H9 (cell line): ENCODE results near the gene IL1RL1. TPM values are rescaled to one million over a fixed set of nuclear protein-coding genes. Genes with fewer than 3 reads are reported as not detected.

ENCODE experiments used
- DNase-seq: peaks from one replicate; pipeline ENCODE4 v3.0.0-alpha.2; 2017
- H2AFZ ChIP-seq: one replicate; pipeline ENCODE4 v1.6.1; 2013; ENCODE audit warnings: mild to moderate bottlenecking, low read length, control low read depth, moderate library complexity
- H2AK5ac ChIP-seq: 2 replicates; pipeline ENCODE4 v1.6.1; 2013; ENCODE audit warnings: low read length, control low read depth, mixed read lengths; ENCODE audit not compliant: insufficient read length
- H2BK120ac ChIP-seq: one replicate; pipeline ENCODE4 v1.6.1; 2013; ENCODE audit warnings: low read depth, mild to moderate bottlenecking, low read length, control low read depth, inconsistent platforms; ENCODE audit not compliant: poor library complexity, severe bottlenecking
- H2BK12ac ChIP-seq: 2 replicates; pipeline ENCODE4 v1.6.1; 2013; ENCODE audit warnings: low read length, control low read depth, mixed read lengths, low read depth; ENCODE audit not compliant: insufficient read length
- H2BK15ac ChIP-seq: 2 replicates; pipeline ENCODE4 v1.6.1; 2013; ENCODE audit warnings: low read depth, low read length, control low read depth
- H2BK20ac ChIP-seq: one replicate; pipeline ENCODE4 v1.6.1; 2013; ENCODE audit warnings: low read depth, mild to moderate bottlenecking, low read length, control low read depth, inconsistent platforms; ENCODE audit not compliant: poor library complexity, severe bottlenecking
- H2BK5ac ChIP-seq: 2 replicates; pipeline ENCODE4 v1.6.1; 2013; ENCODE audit warnings: low read length, control low read depth, mixed read lengths; ENCODE audit not compliant: insufficient read length
- H3K14ac ChIP-seq: 2 replicates; pipeline ENCODE4 v1.6.1; 2013; ENCODE audit warnings: low read length, control low read depth; ENCODE audit not compliant: insufficient read depth
- H3K18ac ChIP-seq: 2 replicates; pipeline ENCODE4 v1.6.1; 2013; ENCODE audit warnings: low read depth, mild to moderate bottlenecking, mixed read lengths, low read length, control low read depth; ENCODE audit not compliant: insufficient read length
- H3K23ac ChIP-seq: 2 replicates; pipeline ENCODE4 v1.6.1; 2013; ENCODE audit warnings: low read length, control low read depth, mixed read lengths, low read depth; ENCODE audit not compliant: insufficient read length
- H3K23me2 ChIP-seq: 2 replicates; pipeline ENCODE4 v1.6.1; 2013; ENCODE audit warnings: low read depth, mild to moderate bottlenecking, mixed read lengths, low read length, control low read depth; ENCODE audit not compliant: insufficient read length, poor library complexity, severe bottlenecking
- H3K27ac ChIP-seq: 2 replicates; pipeline ENCODE4 v1.5.1; 2013; ENCODE audit warnings: low read length, control low read depth, mixed read lengths, low read depth; ENCODE audit not compliant: insufficient read length
- H3K27me3 ChIP-seq: 2 replicates; pipeline ENCODE4 v1.6.1; 2013; ENCODE audit warnings: low read length, control low read depth, inconsistent platforms; ENCODE audit not compliant: insufficient read depth
- H3K4ac ChIP-seq: 2 replicates; pipeline ENCODE4 v1.6.1; 2013; ENCODE audit warnings: low read depth, mild to moderate bottlenecking, control low read depth, inconsistent platforms, low read length, moderate library complexity
- H3K4me1 ChIP-seq: 2 replicates; pipeline ENCODE4 v1.6.1; 2013; ENCODE audit warnings: low read length, control low read depth, inconsistent platforms; ENCODE audit not compliant: insufficient read depth
- H3K4me2 ChIP-seq: 2 replicates; pipeline ENCODE4 v1.6.1; 2013; ENCODE audit warnings: low read length, control low read depth, mixed read lengths; ENCODE audit not compliant: insufficient read length, insufficient read depth
- H3K56ac ChIP-seq: 2 replicates; pipeline ENCODE4 v1.6.1; 2013; ENCODE audit warnings: low read depth, mild to moderate bottlenecking, mixed read lengths, low read length, control low read depth; ENCODE audit not compliant: insufficient read length
- H3K79me1 ChIP-seq: 2 replicates; pipeline ENCODE4 v1.6.1; 2013; ENCODE audit warnings: low read depth, mild to moderate bottlenecking, moderate library complexity, low read length, control low read depth, inconsistent platforms; ENCODE audit not compliant: insufficient read depth, poor library complexity, severe bottlenecking
- H3K79me2 ChIP-seq: 2 replicates; pipeline ENCODE4 v1.6.1; 2013; ENCODE audit warnings: low read length, control low read depth, inconsistent platforms; ENCODE audit not compliant: insufficient read depth
- H3K9ac ChIP-seq: 2 replicates; pipeline ENCODE4 v1.6.1; 2013; ENCODE audit warnings: low read length, control low read depth, mixed read lengths; ENCODE audit not compliant: insufficient read length; ENCODE audit errors: extremely low read depth
- H3K9me3 ChIP-seq: one replicate; pipeline ENCODE4 v1.6.1; 2013; ENCODE audit warnings: low read depth, low read length, inconsistent platforms; ENCODE audit not compliant: control insufficient read depth
- H3T11ph ChIP-seq: one replicate; pipeline ENCODE4 v1.6.1; 2013; ENCODE audit warnings: mild to moderate bottlenecking, low read length, control low read depth, inconsistent platforms
- H4K20me1 ChIP-seq: one replicate; pipeline ENCODE4 v1.6.1; 2013; ENCODE audit not compliant: control insufficient read depth, insufficient read length, insufficient read depth
- H4K5ac ChIP-seq: 2 replicates; pipeline ENCODE4 v1.6.1; 2013; ENCODE audit warnings: low read depth, mild to moderate bottlenecking, mixed read lengths, low read length, control low read depth; ENCODE audit not compliant: insufficient read length
- H4K8ac ChIP-seq: replicated peaks from 2 replicates; pipeline ENCODE4 v1.6.1; 2013; ENCODE audit warnings: low read length, control low read depth, mixed read lengths, low read depth; ENCODE audit not compliant: insufficient read length
- H4K91ac ChIP-seq: 2 replicates; pipeline ENCODE4 v1.6.1; 2013; ENCODE audit warnings: low read depth, mild to moderate bottlenecking, moderate library complexity, mixed read lengths, low read length, control low read depth; ENCODE audit not compliant: insufficient read length
- H3K27ac Mint-ChIP-seq, 3 experiments: 2 replicates in 2 of 3; 3 replicates in 1 of 3; pipeline ENCODE4 v1.8.0; 2020 to 2021; ENCODE audit warnings: mixed read lengths in 3 of 3, mild to moderate bottlenecking in 1 of 3, moderate library complexity in 1 of 3
- H3K27me3 Mint-ChIP-seq: 2 replicates; pipeline ENCODE4 v1.8.0; 2021; ENCODE audit warnings: low read depth, mild to moderate bottlenecking, moderate library complexity, mixed read lengths
- H3K36me3 Mint-ChIP-seq, 3 experiments: 2 replicates in 2 of 3; 3 replicates in 1 of 3; pipeline ENCODE4 v1.8.0; 2020 to 2021; ENCODE audit warnings: low read depth in 3 of 3, mixed read lengths in 3 of 3; ENCODE audit not compliant: insufficient read depth in 1 of 3
- H3K4me1 Mint-ChIP-seq, 2 experiments: 2 replicates each; pipeline ENCODE4 v1.8.0; 2020; ENCODE audit warnings: mixed read lengths in 2 of 2
- H3K4me3 Mint-ChIP-seq, 2 experiments: 2 replicates in 1 of 2; 3 replicates in 1 of 2; pipeline ENCODE4 v1.8.0; 2020 to 2021; ENCODE audit warnings: mild to moderate bottlenecking in 2 of 2, mixed read lengths in 2 of 2, moderate library complexity in 1 of 2
- H3K9me3 Mint-ChIP-seq, 2 experiments: 2 replicates in 1 of 2; 3 replicates in 1 of 2; pipeline ENCODE4 v1.8.0; 2020; ENCODE audit warnings: mild to moderate bottlenecking in 2 of 2, mixed read lengths in 2 of 2, moderate library complexity in 1 of 2
- CTCF ChIP-seq: fragments of 200-600 bp; sonication (generic); conservative IDR thresholded peaks from 3 replicates; pipeline ENCODE4 v1.8.0; 2021; ENCODE audit warnings: antibody characterized with exemption, mild to moderate bottlenecking
- WGBS: extraction: QIAGEN DNeasy Blood & Tissue Kit; methylation state at CpG from one replicate; pipeline ENCODE4 v1.1.7; 2013; ENCODE audit warnings: missing lambda C conversion rate, low lambda C conversion rate, mixed read lengths; ENCODE audit not compliant: insufficient read length; ENCODE audit errors: extremely low coverage; 5-methylcytosine and 5-hydroxymethylcytosine counted together
- total RNA-seq: library from RNA; stranded (reverse); gene quantifications from 2 replicates; pipeline ENCODE4 v1.2.1, GENCODE V29; 2021

IL1RL1 gene
- total RNA-seq, 1 experiment from 2014 or later, result not detected

- no peak overlapping the region for H4K5ac ChIP-seq
- H3K27ac Mint-ChIP-seq, result no peak overlapping the region
- no peak overlapping the region for H2BK15ac ChIP-seq
- no peak overlapping the region for H2BK5ac ChIP-seq
- no peak overlapping the region for H2BK120ac ChIP-seq
- no peaks in the 10 kb centered on the region for H3K27me3 Mint-ChIP-seq
- no peak overlapping the region for H2AFZ ChIP-seq
- H3K18ac ChIP-seq, result no peak overlapping the region
- H3K9ac ChIP-seq, result no peak overlapping the region
- no peaks in the 10 kb centered on the region for H3K23me2 ChIP-seq
- H3K9me3 Mint-ChIP-seq, result peaks cover 7 to 8% of the 10 kb centered on the region in 2 experiments
- peaks cover 0 to 6% (median 4%) of the 10 kb centered on the region in 3 experiments; a peak in 3 of 7 replicates for H3K36me3 Mint-ChIP-seq
- no peak for DNase-seq
- TF ChIP-seq CTCF, result no peak
- H4K20me1 ChIP-seq, result no peaks in the 10 kb centered on the region
- no peaks in the 10 kb centered on the region for H3K79me2 ChIP-seq
- H3K4ac ChIP-seq, result no peak overlapping the region
- H3K56ac ChIP-seq, result no peak overlapping the region
- no peak overlapping the region for H3K4me2 ChIP-seq
- H3T11ph ChIP-seq, result no peak overlapping the region
- no peaks in the 10 kb centered on the region for H3K79me1 ChIP-seq
- no peak overlapping the region for H2BK12ac ChIP-seq
- no peak overlapping the region for H4K91ac ChIP-seq
- H3K27me3 ChIP-seq, result no peaks in the 10 kb centered on the region
- H3K27ac ChIP-seq, result no peak overlapping the region
- H3K23ac ChIP-seq, result no peak overlapping the region
- H3K14ac ChIP-seq, result no peak overlapping the region
- H2BK20ac ChIP-seq, result no peak overlapping the region
- H3K9me3 ChIP-seq, result no peaks in the 10 kb centered on the region
- no peaks in the 10 kb centered on the region for H3K4me1 Mint-ChIP-seq
- H4K8ac ChIP-seq, result no peak overlapping the region
- H3K4me3 Mint-ChIP-seq, result no peak overlapping the region
- H3K4me1 ChIP-seq, result no peaks in the 10 kb centered on the region
- no peak overlapping the region for H2AK5ac ChIP-seq
- WGBS, result no CpG with 5 or more reads among the region's 3 CpGs
These were observed 32.5 kb upstream of the IL1RL1 start for GRCh38 chr2:102278720-102279390.
